WTC11 (cell line): ENCODE measurements around the gene NT5C3B. TPM values are rescaled to one million over a fixed set of nuclear protein-coding genes. Genes with fewer than 3 reads are reported as not detected.
A peak's percentile ranks its signal among the peaks of the same experiment; 100 is the strongest.

Experiments
- CREB1 ChIP-seq: sonication (generic); formaldehyde crosslinking; IDR thresholded peaks from 2 replicates; pipeline ENCODE4 v1.8.0; 2023; ENCODE audit warnings: mild to moderate bottlenecking, missing genetic modification reagents
- FOXJ3 ChIP-seq: sonication (generic); formaldehyde crosslinking; IDR thresholded peaks from 2 replicates; pipeline ENCODE4 v1.9.0; 2021; ENCODE audit warnings: missing genetic modification reagents, mild to moderate bottlenecking, borderline replicate concordance
- GRHL2 ChIP-seq: fragments of 250-450 bp; sonication (Bioruptor Pico); IDR thresholded peaks from 2 replicates; pipeline ENCODE4 v1.8.0; 2022; ENCODE audit warnings: mild to moderate bottlenecking, moderate library complexity; ENCODE audit not compliant: insufficient replicate concordance, severe bottlenecking
- JAZF1 ChIP-seq: fragments of 250-450 bp; sonication (Bioruptor Pico); IDR thresholded peaks from 2 replicates; pipeline ENCODE4 v1.9.0; 2021; ENCODE audit warnings: moderate library complexity, mild to moderate bottlenecking, inconsistent platforms
- KAT7 ChIP-seq: sonication (generic); formaldehyde crosslinking; IDR thresholded peaks from 2 replicates; pipeline ENCODE4 v1.8.1; 2023; ENCODE audit warnings: missing genetic modification reagents, mild to moderate bottlenecking, borderline replicate concordance
- NR2C2 ChIP-seq: sonication (generic); formaldehyde crosslinking; IDR thresholded peaks from 2 replicates; pipeline ENCODE4 v1.8.0; 2022; ENCODE audit warnings: mild to moderate bottlenecking, missing genetic modification reagents
- RELA ChIP-seq: sonication (generic); formaldehyde crosslinking; IDR thresholded peaks from 2 replicates; pipeline ENCODE4 v1.8.1; 2022; ENCODE audit warnings: missing genetic modification reagents, mild to moderate bottlenecking, borderline replicate concordance
- TCF7 ChIP-seq: sonication (generic); formaldehyde crosslinking; IDR thresholded peaks from 2 replicates; pipeline ENCODE4 v1.8.0; 2022; ENCODE audit warnings: mild to moderate bottlenecking, low read depth, missing genetic modification reagents, moderate library complexity
- TEAD1 ChIP-seq: sonication (generic); formaldehyde crosslinking; IDR thresholded peaks from 2 replicates; pipeline ENCODE4 v1.8.0; 2022; ENCODE audit warnings: mild to moderate bottlenecking, missing genetic modification reagents
- TEAD4 ChIP-seq: sonication (generic); formaldehyde crosslinking; IDR thresholded peaks from 2 replicates; pipeline ENCODE4 v1.8.0; 2022; ENCODE audit warnings: mild to moderate bottlenecking, missing genetic modification reagents
- ZNF138 ChIP-seq: sonication (generic); formaldehyde crosslinking; conservative IDR thresholded peaks from 2 replicates; pipeline ENCODE4 v1.8.1; 2022; ENCODE audit warnings: mild to moderate bottlenecking, moderate library complexity, missing genetic modification reagents
- ZNF263 ChIP-seq: sonication (generic); formaldehyde crosslinking; IDR thresholded peaks from 2 replicates; pipeline ENCODE4 v1.8.1; 2022; ENCODE audit warnings: low read depth, mild to moderate bottlenecking, moderate library complexity, missing genetic modification reagents
- ZNF423 ChIP-seq: fragments of 250-450 bp; sonication (Bioruptor Pico); IDR thresholded peaks from 2 replicates; pipeline ENCODE4 v2.1.2; 2022; ENCODE audit warnings: mild to moderate bottlenecking, moderate library complexity
- ZNF671 ChIP-seq: fragments of 250-450 bp; sonication (Bioruptor Pico); IDR thresholded peaks from 2 replicates; pipeline ENCODE4 v1.8.0; 2021; ENCODE audit warnings: mild to moderate bottlenecking
- total RNA-seq: library from RNA; stranded (reverse); gene quantifications from 3 replicates; pipeline ENCODE4 v1.2.3, GENCODE V29; 2021
- TF ChIP-seq, protein P1 (sequence below): fragments of 250-450 bp; sonication (Bioruptor Pico); IDR thresholded peaks from 2 replicates; pipeline ENCODE4 v1.8.0; 2021; ENCODE audit warnings: mild to moderate bottlenecking
- TF ChIP-seq, protein P2 (sequence below): sonication (generic); formaldehyde crosslinking; IDR thresholded peaks from 2 replicates; pipeline ENCODE4 v1.8.1; 2023; ENCODE audit warnings: mild to moderate bottlenecking, missing genetic modification reagents
- TF ChIP-seq, protein P3 (sequence below): sonication (generic); formaldehyde crosslinking; IDR thresholded peaks from 2 replicates; pipeline ENCODE4 v1.8.1; 2023; ENCODE audit warnings: mild to moderate bottlenecking, missing genetic modification reagents, moderate library complexity
- TF ChIP-seq, protein P4 (sequence below): sonication (generic); formaldehyde crosslinking; IDR thresholded peaks from 2 replicates; pipeline ENCODE4 v1.8.1; 2022; ENCODE audit warnings: mild to moderate bottlenecking, moderate library complexity, missing genetic modification reagents
- TF ChIP-seq, protein P5 (sequence below): fragments of 250-450 bp; sonication (Bioruptor Pico); IDR thresholded peaks from 2 replicates; pipeline ENCODE4 v1.9.0; 2021; ENCODE audit warnings: mild to moderate bottlenecking
- TF ChIP-seq, protein P6 (sequence below): sonication (generic); formaldehyde crosslinking; IDR thresholded peaks from 2 replicates; pipeline ENCODE4 v1.8.0; 2023; ENCODE audit warnings: missing genetic modification reagents
- TF ChIP-seq, protein P7 (sequence below): sonication (generic); formaldehyde crosslinking; conservative IDR thresholded peaks from 2 replicates; pipeline ENCODE4 v1.8.1; 2022; ENCODE audit warnings: mild to moderate bottlenecking, missing genetic modification reagents
- TF ChIP-seq, protein P8 (sequence below): fragments of 200-600 bp; IDR thresholded peaks from 2 replicates; pipeline ENCODE4 v1.8.0; 2022; ENCODE audit warnings: antibody characterized with exemption
- TF ChIP-seq, protein P9 (sequence below): sonication (generic); formaldehyde crosslinking; IDR thresholded peaks from 2 replicates; pipeline ENCODE4 v1.8.1; 2022; ENCODE audit warnings: missing genetic modification reagents, borderline replicate concordance

Gene NT5C3B
- total RNA-seq, 1 experiment from 2014 or later, result 58.1 TPM

DNA sequence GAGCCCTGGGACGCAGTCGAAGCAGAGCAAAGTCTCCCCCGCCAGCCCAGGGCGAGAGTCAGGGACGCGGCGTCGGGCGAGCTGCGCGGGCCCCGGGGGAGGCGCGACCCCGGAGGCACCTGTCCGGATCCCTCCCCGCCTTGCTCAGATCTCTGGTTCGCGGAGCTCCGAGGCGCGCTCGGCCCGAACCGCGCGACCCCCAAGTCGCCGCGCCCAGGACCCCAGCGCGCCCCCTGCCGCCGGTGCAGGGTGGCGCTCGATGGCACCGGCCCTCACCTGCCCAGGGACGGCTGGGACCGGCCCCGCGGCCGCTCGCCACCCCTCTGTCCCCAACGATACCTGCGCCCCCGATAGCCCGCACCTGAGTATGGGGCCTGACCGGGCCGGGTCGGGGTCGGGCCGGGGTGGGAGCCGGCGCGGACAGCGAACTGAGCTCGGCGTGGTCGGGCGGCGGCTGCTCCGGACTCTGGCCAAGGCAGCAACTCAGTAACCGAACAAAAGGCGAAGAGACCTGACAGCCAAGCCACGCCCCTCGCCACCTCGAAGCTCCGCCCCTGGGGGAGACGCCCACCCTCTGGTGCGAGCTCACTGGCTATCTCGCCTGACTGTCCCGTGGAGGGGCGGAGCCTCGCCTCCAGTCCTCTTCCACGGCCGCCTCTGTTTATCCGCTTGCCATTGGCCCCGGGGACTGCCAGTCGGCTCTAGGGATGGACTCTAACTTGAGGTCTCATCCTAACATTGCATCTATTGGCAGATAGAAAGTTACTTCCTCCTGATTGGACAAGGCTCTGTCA, 49.6 kb downstream of the NT5C3B start, which contains the start of gene JUP (continued):
- TF ChIP-seq, protein P1, sequence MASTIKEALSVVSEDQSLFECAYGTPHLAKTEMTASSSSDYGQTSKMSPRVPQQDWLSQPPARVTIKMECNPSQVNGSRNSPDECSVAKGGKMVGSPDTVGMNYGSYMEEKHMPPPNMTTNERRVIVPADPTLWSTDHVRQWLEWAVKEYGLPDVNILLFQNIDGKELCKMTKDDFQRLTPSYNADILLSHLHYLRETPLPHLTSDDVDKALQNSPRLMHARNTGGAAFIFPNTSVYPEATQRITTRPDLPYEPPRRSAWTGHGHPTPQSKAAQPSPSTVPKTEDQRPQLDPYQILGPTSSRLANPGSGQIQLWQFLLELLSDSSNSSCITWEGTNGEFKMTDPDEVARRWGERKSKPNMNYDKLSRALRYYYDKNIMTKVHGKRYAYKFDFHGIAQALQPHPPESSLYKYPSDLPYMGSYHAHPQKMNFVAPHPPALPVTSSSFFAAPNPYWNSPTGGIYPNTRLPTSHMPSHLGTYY (CRISPR knock-in tag), result peak; percentile 82
- TF ChIP-seq RELA (CRISPR knock-in tag) (peak; percentile 88; the same call in 1 of the 2 replicates), FOXJ3 (CRISPR knock-in tag) (no peak), CREB1 (CRISPR knock-in tag) (no peak), NR2C2 (CRISPR knock-in tag) (no peak), TEAD1 (no peak), ZNF263 (CRISPR knock-in tag) (no peak), TEAD4 (CRISPR knock-in tag) (no peak), ZNF423 (CRISPR knock-in tag) (no peak; the same call in 1 of the 2 replicates), JAZF1 (no peak), KAT7 (CRISPR knock-in tag) (peak; percentile 74; the same call in 1 of the 2 replicates), ZNF138 (no peak), TCF7 (CRISPR knock-in tag) (no peak), GRHL2 (CRISPR knock-in tag) (no peak), ZNF671 (CRISPR knock-in tag) (peak; percentile 80; the same call in 1 of the 2 replicates)
- TF ChIP-seq, protein P2, sequence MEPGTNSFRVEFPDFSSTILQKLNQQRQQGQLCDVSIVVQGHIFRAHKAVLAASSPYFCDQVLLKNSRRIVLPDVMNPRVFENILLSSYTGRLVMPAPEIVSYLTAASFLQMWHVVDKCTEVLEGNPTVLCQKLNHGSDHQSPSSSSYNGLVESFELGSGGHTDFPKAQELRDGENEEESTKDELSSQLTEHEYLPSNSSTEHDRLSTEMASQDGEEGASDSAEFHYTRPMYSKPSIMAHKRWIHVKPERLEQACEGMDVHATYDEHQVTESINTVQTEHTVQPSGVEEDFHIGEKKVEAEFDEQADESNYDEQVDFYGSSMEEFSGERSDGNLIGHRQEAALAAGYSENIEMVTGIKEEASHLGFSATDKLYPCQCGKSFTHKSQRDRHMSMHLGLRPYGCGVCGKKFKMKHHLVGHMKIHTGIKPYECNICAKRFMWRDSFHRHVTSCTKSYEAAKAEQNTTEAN, result no peak
- TF ChIP-seq, protein P3, sequence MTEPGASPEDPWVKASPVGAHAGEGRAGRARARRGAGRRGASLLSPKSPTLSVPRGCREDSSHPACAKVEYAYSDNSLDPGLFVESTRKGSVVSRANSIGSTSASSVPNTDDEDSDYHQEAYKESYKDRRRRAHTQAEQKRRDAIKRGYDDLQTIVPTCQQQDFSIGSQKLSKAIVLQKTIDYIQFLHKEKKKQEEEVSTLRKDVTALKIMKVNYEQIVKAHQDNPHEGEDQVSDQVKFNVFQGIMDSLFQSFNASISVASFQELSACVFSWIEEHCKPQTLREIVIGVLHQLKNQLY (CRISPR knock-in tag), result 0 out of 2 replicates have a peak, but pooled peaks have one; percentile 73
- TF ChIP-seq, protein P4, sequence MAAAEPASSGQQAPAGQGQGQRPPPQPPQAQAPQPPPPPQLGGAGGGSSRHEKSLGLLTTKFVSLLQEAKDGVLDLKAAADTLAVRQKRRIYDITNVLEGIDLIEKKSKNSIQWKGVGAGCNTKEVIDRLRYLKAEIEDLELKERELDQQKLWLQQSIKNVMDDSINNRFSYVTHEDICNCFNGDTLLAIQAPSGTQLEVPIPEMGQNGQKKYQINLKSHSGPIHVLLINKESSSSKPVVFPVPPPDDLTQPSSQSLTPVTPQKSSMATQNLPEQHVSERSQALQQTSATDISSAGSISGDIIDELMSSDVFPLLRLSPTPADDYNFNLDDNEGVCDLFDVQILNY (CRISPR knock-in tag), result peak; percentile 82
- TF ChIP-seq, protein P5, sequence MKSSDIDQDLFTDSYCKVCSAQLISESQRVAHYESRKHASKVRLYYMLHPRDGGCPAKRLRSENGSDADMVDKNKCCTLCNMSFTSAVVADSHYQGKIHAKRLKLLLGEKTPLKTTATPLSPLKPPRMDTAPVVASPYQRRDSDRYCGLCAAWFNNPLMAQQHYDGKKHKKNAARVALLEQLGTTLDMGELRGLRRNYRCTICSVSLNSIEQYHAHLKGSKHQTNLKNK, result no peak
- TF ChIP-seq, protein P6, sequence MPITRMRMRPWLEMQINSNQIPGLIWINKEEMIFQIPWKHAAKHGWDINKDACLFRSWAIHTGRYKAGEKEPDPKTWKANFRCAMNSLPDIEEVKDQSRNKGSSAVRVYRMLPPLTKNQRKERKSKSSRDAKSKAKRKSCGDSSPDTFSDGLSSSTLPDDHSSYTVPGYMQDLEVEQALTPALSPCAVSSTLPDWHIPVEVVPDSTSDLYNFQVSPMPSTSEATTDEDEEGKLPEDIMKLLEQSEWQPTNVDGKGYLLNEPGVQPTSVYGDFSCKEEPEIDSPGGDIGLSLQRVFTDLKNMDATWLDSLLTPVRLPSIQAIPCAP (CRISPR knock-in tag), result no peak
- TF ChIP-seq, protein P7, sequence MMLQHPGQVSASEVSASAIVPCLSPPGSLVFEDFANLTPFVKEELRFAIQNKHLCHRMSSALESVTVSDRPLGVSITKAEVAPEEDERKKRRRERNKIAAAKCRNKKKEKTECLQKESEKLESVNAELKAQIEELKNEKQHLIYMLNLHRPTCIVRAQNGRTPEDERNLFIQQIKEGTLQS (CRISPR knock-in tag), result no peak
- TF ChIP-seq, protein P8, sequence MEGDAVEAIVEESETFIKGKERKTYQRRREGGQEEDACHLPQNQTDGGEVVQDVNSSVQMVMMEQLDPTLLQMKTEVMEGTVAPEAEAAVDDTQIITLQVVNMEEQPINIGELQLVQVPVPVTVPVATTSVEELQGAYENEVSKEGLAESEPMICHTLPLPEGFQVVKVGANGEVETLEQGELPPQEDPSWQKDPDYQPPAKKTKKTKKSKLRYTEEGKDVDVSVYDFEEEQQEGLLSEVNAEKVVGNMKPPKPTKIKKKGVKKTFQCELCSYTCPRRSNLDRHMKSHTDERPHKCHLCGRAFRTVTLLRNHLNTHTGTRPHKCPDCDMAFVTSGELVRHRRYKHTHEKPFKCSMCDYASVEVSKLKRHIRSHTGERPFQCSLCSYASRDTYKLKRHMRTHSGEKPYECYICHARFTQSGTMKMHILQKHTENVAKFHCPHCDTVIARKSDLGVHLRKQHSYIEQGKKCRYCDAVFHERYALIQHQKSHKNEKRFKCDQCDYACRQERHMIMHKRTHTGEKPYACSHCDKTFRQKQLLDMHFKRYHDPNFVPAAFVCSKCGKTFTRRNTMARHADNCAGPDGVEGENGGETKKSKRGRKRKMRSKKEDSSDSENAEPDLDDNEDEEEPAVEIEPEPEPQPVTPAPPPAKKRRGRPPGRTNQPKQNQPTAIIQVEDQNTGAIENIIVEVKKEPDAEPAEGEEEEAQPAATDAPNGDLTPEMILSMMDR, result peak; percentile 86
- TF ChIP-seq, protein P9, sequence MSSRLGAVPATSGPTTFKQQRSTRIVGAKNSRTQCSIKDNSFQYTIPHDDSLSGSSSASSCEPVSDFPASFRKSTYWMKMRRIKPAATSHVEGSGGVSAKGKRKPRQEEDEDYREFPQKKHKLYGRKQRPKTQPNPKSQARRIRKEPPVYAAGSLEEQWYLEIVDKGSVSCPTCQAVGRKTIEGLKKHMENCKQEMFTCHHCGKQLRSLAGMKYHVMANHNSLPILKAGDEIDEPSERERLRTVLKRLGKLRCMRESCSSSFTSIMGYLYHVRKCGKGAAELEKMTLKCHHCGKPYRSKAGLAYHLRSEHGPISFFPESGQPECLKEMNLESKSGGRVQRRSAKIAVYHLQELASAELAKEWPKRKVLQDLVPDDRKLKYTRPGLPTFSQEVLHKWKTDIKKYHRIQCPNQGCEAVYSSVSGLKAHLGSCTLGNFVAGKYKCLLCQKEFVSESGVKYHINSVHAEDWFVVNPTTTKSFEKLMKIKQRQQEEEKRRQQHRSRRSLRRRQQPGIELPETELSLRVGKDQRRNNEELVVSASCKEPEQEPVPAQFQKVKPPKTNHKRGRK, result no peak
